HL-60 (cell line): Measurements from ENCODE around the gene TMEM39B.

Source experiments
- DNase-seq, 2 experiments: peaks; one replicate each; pipeline ENCODE4 v3.0.0-alpha.2; 2010 to 2020; ENCODE audit warnings: low read depth in 1 of 2, low spot score in 1 of 2
- H3K27ac ChIP-seq: fragments of 250-450 bp; sonication (Bioruptor Pico); replicated peaks from 2 replicates; pipeline ENCODE4 v1.5.1; 2020; ENCODE audit warnings: mild to moderate bottlenecking, moderate library complexity
- H3K27me3 ChIP-seq: fragments of 250-450 bp; sonication (Bioruptor Pico); 2 replicates; pipeline ENCODE4 v1.5.1; 2021; ENCODE audit warnings: mild to moderate bottlenecking, moderate library complexity; ENCODE audit not compliant: insufficient read depth, poor library complexity, severe bottlenecking
- H3K4me3 ChIP-seq: replicated peaks from 2 replicates; pipeline ENCODE4 v1.5.1; 2011; ENCODE audit warnings: mild to moderate bottlenecking, control low read depth, low read length; ENCODE audit not compliant: insufficient read depth
- GABPA ChIP-seq: IDR thresholded peaks from 2 replicates; pipeline ENCODE4 v1.6.1; 2012; ENCODE audit warnings: low read depth
- POLR2AphosphoS5 ChIP-seq: IDR thresholded peaks from 2 replicates; pipeline ENCODE4 v1.6.1; 2012; ENCODE audit warnings: low read depth
- SPI1 ChIP-seq: IDR thresholded peaks from 2 replicates; pipeline ENCODE4 v1.6.1; 2012; ENCODE audit warnings: low read depth, mild to moderate bottlenecking, borderline replicate concordance
- TF ChIP-seq, protein P1 (sequence below): IDR thresholded peaks from 2 replicates; pipeline ENCODE4 v1.6.1; 2012; ENCODE audit warnings: low read depth; ENCODE audit not compliant: insufficient replicate concordance
- TF ChIP-seq, protein P2 (sequence below): IDR thresholded peaks from one replicate; pipeline ENCODE4 v1.5.1; 2011; ENCODE audit warnings: low read length, control low read depth, inconsistent platforms; ENCODE audit not compliant: insufficient read depth

TMEM39B gene

DNA sequence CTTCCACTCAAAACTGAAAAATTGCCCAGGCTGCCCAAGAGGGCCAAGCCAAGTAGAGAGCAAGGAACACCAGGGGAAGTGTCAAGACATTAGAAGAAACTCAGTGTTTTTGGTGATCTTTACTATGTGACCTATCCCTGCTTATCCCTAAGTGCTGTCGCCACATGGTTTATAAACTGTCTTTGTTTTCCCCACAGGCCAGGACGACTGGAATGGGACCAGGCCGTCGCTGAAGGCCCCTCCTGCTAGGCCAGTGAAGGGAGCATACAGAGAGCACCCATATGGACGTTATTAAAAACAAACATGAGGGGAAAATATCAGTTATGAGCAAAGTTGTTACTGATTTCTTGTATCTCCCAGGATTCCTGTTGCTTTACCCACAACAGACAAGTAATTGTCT is 30.4 kb upstream of the TMEM39B start:
- TF ChIP-seq GABPA = no peak
- TF ChIP-seq, protein P1, sequence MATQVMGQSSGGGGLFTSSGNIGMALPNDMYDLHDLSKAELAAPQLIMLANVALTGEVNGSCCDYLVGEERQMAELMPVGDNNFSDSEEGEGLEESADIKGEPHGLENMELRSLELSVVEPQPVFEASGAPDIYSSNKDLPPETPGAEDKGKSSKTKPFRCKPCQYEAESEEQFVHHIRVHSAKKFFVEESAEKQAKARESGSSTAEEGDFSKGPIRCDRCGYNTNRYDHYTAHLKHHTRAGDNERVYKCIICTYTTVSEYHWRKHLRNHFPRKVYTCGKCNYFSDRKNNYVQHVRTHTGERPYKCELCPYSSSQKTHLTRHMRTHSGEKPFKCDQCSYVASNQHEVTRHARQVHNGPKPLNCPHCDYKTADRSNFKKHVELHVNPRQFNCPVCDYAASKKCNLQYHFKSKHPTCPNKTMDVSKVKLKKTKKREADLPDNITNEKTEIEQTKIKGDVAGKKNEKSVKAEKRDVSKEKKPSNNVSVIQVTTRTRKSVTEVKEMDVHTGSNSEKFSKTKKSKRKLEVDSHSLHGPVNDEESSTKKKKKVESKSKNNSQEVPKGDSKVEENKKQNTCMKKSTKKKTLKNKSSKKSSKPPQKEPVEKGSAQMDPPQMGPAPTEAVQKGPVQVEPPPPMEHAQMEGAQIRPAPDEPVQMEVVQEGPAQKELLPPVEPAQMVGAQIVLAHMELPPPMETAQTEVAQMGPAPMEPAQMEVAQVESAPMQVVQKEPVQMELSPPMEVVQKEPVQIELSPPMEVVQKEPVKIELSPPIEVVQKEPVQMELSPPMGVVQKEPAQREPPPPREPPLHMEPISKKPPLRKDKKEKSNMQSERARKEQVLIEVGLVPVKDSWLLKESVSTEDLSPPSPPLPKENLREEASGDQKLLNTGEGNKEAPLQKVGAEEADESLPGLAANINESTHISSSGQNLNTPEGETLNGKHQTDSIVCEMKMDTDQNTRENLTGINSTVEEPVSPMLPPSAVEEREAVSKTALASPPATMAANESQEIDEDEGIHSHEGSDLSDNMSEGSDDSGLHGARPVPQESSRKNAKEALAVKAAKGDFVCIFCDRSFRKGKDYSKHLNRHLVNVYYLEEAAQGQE = no peak
- TF ChIP-seq SPI1 = no peak
- TF ChIP-seq, protein P2, sequence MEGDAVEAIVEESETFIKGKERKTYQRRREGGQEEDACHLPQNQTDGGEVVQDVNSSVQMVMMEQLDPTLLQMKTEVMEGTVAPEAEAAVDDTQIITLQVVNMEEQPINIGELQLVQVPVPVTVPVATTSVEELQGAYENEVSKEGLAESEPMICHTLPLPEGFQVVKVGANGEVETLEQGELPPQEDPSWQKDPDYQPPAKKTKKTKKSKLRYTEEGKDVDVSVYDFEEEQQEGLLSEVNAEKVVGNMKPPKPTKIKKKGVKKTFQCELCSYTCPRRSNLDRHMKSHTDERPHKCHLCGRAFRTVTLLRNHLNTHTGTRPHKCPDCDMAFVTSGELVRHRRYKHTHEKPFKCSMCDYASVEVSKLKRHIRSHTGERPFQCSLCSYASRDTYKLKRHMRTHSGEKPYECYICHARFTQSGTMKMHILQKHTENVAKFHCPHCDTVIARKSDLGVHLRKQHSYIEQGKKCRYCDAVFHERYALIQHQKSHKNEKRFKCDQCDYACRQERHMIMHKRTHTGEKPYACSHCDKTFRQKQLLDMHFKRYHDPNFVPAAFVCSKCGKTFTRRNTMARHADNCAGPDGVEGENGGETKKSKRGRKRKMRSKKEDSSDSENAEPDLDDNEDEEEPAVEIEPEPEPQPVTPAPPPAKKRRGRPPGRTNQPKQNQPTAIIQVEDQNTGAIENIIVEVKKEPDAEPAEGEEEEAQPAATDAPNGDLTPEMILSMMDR = no peak
- TF ChIP-seq POLR2AphosphoS5 = no peak
- Histone ChIP-seq H3K4me3 (no peak overlapping the region), H3K27ac (no peak overlapping the region), H3K27me3 (no peaks in the 10 kb centered on the region)
- no peak for DNase-seq

DNA sequence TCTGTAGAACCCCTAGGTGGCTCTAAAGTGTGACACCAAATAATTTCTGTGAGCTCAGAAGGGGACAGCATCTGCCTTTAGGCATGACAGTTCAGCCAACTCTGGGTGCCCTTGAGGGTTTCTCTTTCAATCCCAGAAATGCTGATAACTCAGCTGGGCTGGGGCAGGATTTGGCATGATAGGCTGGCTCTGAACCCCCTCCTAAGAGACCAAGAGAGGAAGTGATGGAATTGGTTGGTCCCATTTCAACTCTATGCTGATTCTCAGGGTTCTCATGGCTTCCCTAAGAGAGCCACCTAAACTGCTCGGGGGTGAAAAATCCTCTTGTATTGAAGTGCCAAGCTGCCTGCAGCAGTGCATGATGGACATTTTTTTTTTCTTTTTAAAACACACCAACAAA is 28.5 kb upstream of the TMEM39B start:
- no peak for DNase-seq
- H3K27ac ChIP-seq = no peak overlapping the region
- TF ChIP-seq, protein P1 = no peak
- TF ChIP-seq SPI1 = peak; percentile 47; the same call in 1 of the 2 replicates
- no peak overlapping the region for H3K4me3 ChIP-seq
- H3K27me3 ChIP-seq = no peaks in the 10 kb centered on the region

DNA sequence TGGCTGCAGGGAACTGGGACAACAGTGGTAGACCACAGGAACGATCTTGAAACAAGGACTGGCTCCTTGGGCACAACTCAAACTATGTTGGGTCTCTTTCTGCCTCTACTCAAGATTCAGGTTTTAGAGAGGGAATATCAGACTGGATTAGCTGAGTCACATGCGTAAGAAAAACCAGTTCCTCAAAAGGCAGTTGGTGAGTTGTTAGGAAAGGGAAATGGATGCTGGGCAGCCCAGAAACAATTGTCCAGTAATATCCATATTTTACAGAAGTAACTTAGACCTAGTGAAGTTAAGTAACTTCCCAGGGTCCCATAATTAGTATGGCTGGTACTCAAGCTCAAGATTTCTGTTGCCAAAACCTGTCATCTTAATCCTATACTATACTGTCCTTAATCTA is 27.0 kb upstream of the TMEM39B start:
- DNase-seq = peak in 1 of 2 experiments; percentile 62
- TF ChIP-seq POLR2AphosphoS5 = no peak
- TF ChIP-seq SPI1 = peak; percentile 94
- TF ChIP-seq, protein P1 = no peak
- Histone ChIP-seq H3K4me3 (no peak overlapping the region), H3K27me3 (no peaks in the 10 kb centered on the region), H3K27ac (peak overlapping the region; percentile 60)

DNA sequence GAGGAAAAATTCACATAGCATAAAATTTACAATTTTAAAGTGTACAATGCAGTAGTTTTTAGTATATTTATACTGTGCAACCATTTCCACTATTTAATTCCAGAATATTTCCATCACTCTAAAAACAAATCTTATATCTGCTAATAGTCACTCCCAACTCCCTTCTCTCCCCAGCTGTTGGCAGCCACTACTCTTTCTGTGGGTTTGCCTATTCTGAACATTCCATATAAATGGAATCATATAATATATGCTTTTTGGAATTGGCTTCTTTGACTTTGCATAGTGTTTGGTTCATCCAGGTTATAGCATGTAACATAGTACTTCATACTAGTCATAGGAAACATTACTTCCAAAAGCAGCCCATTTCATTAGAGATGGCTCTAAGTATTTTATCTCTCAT is 25.0 kb upstream of the TMEM39B start:
- TF ChIP-seq POLR2AphosphoS5 (no peak), SPI1 (no peak)
- no peak for DNase-seq
- H3K27me3 ChIP-seq = no peaks in the 10 kb centered on the region
- H3K4me3 ChIP-seq = no peak overlapping the region
- H3K27ac ChIP-seq = no peak overlapping the region

DNA sequence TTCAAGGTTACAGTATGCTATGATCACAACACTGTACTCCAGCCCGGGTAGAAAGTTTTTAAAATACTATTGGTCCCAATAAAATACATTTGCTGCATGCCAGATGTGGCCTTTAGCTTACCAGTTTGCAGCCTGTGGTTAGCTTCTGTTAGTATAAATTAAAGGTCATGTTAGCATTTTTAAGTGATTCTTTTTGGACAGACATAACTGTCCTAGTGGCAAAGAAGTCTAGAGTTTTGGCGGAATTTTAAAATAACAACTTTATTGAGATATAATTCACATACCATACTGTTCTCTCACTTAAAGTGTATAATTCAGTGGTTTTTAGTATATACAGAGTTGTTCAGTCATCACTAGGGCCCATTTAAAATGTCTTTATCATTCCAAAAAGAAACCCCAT is 24.3 kb upstream of the TMEM39B start:
- H3K27me3 ChIP-seq = no peaks in the 10 kb centered on the region

More for the DNA sequence above, 24.3 kb upstream of the TMEM39B start:
- no peak overlapping the region for H3K4me3 ChIP-seq
- H3K27ac ChIP-seq = no peak overlapping the region
- DNase-seq = no peak
- TF ChIP-seq POLR2AphosphoS5 = no peak
- no peak for TF ChIP-seq SPI1
- TF ChIP-seq, protein P2 = no peak
- no peak for TF ChIP-seq GABPA
- TF ChIP-seq, protein P1 = no peak
